ENCODE data around the gene WASF2.

The WASF2 gene

DNA sequence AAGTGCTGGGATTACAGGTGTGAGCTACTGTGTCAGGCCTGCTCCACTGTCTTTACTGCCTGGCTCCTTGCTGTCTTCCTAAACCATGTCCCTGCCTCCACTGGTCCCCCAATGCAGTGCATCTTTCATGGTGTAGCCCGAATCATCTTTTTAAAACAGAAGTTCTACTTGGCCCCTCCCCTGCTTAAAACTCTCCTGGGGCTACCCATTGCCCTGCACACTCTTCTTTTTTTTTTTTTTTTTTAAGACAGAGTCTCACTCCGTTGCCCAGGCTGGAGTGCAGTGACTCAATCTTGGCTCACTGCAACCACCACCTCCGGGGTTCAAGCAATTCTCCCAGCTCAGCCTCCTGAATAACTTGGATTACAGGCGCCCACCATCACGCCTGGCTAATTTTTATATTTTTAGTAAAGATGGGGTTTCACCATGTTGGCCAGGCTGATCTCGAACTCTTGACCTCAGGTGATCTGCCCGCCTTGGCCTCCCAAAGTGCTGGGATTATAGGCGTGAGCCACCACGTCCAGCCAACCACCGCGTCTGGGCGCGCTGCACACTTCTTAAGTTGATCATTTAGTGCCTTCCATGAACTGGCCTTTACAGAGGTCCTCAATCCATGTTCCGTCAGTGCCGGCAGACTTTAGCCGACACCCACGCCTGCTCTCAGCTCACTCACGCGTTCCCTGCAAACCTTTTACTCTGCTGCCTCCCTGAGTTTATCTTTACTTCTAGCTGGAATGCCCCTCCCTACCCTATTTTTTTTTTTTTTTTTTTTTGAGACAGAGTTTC, 117.8 kb downstream of the WASF2 start:
- DNase-seq: no peak

DNA sequence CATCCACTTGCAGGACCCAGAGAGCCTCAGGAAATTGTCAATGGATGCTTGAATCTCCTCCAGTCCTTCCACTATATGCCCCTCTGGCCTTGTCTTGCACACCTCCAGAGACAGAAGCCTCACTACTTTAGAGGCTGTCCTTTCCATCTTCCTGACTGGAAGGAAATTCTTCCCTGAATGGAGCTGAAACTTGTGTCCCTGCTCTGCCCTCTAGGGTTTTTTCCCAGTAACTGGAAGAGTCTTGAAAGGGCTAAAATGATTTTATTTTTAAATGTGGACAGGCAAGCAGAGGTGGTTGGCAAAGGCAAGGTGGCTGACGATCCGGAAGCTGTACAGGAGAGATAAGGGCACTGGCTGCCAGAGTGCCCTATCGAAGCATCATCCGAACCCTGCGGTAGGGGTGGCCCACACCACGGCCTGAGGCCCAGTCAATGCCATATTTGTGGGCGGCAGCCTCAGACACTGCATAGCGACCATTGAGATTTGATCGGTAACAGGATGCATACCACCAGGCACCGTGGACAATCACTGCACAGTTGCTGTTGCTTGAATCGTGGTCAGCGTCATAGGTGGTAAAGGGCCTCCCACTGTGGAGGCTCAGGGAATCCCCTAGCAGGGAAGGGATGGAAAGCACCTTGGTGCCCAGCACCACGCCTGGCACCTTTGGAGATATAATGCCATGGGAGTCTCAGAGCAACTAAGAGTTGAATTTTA, 120.9 kb downstream of the WASF2 start:
- peak; percentile 21 for DNase-seq

DNA sequence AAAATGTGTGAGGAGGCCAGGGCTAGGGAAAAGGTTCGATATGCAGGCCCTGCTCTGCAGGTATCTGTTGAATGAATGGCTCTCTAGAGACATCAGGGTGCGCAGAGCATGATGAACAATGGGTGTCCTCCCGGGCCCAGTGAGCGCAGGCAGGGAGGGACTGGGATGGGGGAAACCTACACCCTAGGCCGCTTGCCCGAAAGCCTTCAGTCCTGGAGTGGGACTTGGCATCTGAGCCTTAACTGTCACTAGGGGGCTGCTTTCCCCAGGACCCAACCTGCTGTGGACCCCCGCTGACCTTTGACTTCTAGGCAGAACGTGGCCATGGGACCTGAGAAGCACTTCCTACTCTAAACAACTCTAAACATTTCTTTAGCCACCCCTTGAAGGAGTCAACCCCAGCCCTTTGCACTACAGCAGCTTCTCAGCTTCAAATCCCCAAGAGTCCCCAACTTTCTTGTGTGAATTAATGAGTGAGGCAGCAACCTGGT, 122.8 kb downstream of the WASF2 start:
- DNase-seq: no peak

DNA sequence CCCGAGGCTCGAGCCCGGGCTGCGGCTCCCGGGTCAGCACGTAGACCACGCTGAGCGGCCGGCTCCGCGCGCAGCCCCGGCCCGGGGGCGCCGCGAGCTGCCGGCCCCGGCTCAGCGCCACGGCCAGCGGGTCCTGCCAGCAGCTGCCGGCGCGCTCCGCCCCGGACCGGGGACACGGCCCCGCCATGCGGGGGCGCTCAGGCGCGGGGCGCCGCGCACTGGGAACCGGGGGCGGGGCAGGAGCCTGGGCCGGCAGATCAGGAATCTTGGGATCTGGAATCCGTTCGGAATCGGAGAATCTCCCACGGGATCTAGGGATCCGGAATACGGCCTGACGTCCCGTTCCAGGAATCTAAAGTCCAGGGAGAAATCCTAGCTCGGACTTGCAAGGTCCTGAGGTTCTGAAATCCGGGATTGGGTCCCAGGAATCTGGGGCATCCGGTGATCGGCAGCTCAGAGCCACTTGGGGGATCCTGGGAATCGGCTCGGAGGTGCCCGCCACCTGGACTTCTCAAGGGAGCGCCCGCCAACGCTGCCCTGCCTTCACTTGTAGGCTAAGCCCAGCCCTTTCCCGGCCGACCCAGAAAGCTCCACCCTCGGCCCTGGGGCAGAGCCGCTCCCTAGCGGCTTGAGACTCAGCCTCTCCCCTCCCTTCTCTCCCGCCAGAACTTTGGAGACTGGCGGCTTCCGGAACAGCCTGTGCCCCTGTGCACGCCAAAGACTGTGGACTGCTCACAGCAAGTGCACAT, 123.4 kb downstream of the WASF2 start, which contains the start of gene MAP3K6:
TSS of gene MAP3K6 (minus strand) at position 551 of the 749 bp plus-strand sequence. CDS start at position 187, 364 bp downstream.
- peak; percentile 83 for DNase-seq

DNA sequence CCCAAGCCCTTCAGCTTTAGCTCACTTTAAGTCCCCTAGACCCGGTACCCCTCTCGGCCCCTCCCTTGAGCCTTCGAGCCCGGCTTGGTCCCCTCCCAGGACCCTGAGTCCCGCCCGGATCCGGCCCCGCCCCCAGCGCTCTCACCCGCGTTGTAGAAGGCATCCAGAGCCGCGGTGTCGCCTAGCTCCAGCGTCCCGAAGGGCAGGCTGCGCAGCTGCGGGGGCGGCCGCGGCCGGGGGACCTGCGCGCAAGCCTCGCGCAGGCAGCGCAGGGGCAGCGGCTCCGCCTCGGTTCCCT, 123.9 kb downstream of the WASF2 start:
- DNase-seq: peak; percentile 85

DNA sequence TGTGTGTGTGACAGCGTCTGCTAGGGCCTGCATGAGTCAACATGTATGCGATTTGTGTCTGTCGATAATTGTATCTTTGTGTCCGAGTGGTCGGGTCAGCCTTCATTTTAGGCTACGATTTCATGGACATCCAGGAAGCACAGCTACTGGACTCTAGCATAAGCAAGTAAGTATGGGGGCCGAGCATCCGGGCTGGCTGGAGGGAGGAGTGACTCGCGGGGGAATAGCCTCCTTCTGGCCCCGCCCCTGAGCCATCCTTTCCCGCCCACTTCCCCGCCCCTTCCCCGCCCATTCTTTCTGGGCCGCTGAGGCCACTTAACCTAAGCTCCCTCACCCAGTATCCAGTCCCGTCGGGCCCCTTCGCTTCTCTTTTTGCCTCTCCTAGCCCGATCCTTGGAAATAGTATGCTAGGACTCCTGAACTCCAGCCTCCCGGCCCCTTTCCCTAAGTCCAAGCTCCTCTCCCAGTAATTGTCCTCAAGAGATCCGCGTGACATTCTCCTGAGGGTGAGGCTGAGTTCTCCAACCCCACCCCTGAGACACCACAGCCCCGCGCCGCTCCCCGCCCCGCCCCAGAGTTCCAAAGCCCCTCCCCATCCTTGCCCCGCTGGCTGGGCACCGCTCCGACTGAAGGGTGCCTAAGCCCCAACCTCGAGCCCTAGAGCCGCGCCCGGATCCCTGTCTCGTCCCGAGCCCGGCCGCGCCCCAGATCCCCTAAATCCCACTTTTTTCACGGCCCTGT, 124.4 kb downstream of the WASF2 start:
- DNase-seq: peak; percentile 89

DNA sequence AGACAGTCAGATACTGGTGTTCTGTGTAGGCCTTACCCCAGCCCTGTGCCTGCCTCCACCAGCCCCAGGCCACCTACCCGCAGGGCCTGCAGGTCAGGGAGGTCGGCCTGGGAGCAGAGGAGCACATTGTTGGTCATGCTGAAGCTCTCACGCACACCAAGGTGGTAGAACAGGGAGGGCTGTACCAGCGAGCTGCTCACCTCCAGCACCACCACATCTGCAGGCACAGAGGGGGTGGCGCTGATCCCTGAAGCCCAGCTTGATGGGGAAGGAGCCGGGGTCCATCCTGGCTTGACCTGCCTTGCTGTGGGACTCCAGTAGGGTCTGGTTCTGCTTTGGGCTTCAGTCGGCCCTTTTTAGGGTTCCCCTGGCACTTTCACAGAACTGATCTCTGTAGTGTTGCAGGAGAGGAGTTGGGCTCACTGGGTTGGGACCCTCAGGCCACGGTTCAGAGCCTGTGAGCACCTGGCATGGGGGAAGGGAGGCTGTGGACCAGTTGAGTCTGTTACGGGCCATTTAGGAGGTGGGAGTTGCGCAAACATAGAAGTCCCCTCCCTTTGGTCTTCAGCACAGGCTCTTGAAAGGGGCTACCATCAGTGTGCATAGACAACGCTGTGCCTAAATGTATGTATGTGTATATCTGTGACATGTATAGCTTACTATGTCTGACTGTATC, 125.1 kb downstream of the WASF2 start:
- no peak for DNase-seq

DNA sequence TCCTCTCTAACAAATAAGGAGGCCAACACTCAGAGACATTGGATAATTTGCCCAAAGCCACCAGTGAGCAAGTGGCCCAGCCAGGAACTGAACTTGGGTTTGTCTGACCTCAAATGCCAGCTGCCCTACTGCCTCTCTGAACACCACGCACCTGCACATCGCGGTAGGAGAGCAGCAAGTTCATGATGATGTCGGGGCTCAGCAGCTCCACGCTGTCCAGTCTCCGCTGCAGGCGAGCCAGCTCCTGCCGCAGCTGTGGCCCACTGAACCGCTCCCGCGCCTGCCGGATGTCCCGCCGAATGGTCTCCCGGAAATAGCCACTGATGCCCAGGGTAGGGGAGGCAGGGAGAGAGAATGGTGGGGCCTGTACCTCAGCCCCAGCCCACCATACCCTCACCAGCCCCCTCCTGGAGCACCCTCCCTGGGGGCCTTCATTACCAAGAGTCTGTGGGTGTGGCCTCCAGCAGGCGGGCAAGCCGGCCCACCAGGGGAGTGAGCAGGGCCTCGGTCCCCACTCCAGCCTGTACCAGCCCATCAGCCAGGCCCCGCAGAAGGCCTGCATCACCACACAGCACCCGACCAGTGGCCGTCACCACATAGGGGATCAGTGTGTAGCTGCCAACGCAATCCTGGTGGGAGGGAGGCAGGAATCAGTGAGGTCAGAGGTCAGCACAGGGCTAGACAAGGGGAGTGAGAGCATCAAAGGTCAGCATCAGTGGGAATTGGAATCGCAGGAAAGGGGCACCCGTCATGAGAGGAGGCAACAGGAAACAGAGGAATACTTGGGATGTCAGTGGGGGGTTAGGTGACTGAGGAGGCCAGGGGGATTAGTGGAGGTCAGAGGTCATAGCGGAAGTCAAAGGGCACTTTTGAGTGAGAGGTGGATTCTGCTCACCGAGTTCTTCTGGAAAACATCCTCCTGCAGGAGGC, 125.9 kb downstream of the WASF2 start:
- DNase-seq: no peak

DNA sequence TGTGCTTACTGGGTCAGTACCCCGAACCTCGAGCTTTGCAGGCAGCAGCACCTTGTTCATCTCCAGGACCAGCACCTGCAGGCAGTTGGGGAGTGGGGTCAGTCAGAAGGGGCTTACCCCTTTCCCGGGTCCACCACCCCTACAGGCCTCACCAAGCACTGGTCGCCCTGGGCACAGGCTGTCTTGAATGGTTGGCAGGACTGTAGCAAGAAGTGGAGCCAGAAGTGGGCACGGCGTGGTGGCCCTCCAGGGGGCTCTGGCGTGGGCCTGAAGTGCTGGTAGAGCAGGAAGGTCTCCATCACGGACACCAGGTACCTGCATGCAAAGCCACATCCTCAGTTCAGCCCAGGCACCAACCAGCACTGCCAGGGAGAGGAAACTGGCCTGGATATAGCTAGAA, 128.4 kb downstream of the WASF2 start:
- no peak for DNase-seq

DNA sequence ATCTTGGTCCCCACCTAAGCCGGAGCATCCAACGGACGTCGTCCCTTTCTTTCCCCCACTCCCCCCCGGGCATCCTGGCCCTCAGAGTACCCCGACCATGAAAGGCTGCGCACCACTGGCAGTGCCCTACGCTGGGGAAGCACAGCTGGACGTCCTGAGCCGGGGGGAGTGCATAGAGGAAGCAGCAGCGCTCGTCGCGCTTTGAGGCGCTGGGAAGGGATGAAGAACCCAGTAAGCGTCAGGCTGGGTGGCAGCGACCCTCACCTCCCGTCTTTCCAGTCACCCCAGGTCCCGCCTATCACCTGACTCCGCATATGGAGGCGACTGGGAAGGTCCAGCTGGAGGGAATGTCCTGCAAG, 128.9 kb downstream of the WASF2 start:
- DNase-seq: no peak

DNA sequence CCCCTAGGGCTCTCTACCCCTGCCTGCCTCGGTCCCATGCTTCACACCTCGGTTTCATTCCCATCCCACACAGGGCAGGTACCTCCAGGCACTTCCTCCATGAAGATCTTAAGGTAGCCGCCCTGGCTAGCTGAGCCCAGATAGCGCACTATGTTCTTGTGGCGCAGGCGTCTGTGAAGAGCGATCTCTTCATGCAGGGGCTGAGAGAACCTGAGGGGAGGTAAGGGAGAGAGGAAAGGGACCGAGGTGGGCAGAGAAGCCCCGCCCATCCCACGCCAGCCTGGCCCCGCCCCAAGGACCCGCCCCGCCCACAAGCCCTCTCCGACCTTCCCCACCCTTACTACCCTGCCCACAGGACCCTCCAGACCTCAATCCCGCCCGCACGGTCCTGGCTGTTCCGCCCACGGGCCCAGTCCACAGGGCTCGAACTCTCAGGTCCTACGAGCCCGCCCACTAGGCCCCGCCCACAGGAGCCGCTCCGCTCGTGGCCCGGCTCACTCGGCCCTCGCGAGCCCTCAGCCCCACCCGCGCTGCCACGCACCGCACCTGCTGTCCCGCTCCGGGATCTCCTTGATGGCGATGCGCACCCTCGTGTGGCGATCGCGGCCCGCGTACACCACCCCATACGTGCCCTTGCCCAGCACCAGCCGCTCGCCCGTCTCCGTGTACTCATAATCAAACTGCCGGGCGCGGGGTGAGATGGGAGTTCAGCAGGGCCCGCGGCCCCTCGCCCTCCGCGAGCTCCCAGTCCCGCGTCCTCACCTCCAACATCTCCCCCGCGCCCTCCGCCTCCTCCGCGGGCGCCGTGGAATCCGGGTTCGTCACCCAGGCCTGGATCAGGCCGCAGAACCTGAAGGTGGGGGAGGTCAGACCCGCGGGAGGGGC, 129.6 kb downstream of the WASF2 start:
- DNase-seq: no peak

DNA sequence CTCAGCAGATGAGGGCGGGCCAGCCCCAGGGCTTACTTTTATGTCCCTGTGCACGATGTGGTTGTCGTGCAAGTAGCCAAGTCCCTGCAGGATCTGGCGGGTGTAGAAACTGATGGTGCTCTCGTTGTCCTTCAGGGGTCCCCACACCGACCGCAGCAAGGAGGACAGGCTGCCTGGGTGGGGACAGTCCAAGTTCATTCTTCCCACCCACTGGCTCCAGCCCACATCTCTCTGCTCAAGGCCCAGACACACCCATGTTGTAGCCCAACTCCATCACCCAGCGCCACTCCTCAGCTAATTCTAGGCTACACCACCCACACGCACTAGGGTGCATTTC, 130.2 kb downstream of the WASF2 start:
- DNase-seq: no peak

DNA sequence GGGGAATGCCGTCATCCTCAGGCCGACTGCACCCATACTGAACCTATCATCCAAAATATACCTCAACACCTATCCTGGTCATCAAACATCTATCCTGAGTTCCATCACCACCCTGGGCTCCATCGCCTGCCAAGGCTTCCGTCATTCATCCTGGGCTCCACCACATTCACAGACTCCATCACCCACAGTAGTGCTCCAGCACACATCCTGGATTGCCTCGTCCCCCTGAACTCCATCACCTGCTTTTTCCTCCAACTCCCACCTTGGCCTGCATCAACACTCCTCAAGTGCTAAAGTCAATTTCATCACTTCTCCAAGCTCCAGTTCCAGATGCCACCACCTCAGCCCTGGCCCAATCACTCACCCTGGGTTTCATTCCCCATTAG, 131.0 kb downstream of the WASF2 start:
- no peak for DNase-seq

DNA sequence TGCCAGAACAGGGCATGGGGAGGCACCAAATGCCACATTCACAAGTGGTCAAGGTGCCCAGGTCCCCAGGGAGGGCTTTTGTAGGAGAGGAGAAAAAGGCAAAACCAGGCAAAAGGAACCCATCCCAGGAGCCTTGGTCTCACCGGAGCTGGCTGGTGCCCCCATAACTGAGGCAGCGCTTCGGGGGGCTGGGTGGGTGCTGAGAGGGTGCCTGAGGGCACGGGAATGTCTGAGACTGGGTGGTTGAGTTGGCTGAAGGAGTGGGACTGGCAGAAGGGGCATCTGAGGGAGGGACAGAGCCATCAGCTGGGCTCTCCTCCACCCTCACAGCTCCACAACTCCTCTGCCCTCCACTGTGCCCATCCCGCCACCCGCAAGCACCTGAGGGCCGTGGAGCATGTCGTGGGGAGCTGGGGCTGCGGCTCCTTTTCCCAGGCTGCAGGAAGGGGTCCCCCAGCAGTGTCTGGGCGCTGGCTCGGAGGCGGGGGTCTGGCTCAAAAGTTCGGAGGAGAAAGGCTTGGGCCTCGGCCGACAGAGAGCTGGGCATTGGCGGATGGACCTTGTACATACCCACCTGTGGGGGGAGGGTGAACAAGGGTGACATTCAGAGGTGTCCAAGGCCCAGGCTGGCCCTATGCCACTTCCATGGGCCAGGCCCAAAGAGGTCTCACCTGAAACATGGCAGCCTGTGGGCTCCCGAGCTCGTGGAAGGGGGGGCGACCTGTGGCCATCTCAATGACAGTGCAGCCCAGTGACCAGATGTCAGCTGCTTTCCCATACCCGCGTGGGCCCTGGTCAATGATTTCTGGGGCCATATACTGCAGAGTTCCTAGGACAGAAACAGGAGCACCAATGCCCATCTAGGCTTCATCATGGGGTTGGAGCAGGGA, 131.7 kb downstream of the WASF2 start:
- DNase-seq: no peak

DNA sequence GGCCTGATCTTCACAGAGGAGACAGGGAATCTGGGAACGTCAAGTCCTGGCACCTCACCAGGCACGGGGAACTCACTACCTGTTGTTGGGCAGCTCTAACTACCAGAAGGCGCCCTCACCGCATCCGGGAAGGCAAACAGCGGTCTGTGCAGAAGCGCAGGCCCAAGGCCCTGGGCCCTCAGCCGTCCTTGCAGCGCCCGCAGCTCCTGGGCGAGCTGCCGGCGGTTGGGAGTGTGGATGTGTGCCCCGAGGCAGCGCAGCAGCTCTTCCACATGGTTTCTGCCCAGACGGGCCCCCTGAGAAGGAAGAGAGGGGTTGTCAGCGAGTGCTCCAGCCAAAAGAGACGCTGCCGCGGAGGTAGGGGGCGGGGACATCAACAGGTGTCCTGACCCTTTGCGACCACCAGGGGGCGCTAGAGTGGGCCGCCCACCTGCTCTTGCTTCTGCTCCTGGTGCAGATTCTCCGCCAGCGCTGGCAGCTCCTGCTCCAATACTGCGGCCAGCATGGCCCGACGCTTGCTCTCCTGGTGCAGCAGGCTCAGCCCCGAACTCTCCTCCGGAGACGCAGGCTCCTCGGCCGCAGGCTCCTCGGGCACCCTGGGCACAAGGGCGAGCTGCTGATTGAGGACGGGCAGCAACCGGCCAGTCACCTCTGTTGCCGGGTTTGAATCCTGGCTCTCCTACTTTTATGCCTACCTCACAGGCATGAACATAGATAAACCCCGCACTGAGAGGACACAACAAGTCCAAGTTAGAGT, 132.5 kb downstream of the WASF2 start:
- DNase-seq: peak; percentile 47

DNA sequence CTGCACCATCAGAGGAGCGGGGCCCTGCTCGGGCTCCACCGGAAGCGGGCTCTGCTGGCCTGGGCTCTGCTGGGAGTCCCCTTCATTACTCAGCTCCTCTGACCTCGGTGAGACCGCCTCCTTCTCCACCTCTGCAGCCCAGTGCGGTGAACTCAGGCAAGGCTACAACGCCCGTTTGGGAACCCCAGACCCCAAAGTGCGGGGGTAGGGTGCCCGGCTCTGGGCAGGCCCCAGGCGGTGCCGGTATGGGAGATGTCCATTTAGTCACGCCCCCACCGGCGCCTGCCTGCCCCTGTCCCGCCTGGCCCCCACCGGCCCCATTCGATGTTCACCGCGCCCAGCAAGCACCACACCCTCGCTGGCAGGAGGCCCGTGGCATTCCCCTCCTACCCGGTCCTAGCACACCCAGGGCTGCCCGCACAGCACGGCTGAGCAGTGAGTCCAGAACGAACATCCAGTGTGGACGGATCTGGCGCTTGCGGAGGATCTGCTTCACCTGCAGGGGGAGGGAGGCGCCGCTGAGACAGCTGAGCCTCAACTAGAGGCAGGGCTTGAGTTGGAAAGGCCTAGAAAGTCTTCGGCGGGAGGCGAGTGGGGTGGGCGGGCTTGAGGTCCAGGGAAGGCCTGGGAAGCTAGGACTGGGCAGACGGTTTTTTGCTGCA, 133.2 kb downstream of the WASF2 start:
- no peak for DNase-seq

DNA sequence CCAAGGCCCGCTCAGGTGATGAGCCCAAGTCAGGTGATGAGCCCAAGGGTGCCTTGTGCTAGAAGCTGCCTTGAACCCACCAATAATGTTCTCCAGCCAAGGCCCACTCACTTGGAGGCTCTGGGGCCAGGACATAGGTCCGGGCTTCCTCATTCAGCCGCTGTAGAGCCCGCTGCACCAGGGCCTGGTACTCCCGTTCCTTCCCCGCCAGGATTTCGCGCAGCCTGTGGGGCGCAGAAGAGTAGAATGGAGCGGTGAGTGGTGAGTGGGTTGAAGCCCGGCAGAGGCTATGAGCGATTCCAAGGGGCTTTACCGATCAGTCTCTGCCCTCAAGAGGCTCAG, 133.7 kb downstream of the WASF2 start:
- DNase-seq: no peak

DNA sequence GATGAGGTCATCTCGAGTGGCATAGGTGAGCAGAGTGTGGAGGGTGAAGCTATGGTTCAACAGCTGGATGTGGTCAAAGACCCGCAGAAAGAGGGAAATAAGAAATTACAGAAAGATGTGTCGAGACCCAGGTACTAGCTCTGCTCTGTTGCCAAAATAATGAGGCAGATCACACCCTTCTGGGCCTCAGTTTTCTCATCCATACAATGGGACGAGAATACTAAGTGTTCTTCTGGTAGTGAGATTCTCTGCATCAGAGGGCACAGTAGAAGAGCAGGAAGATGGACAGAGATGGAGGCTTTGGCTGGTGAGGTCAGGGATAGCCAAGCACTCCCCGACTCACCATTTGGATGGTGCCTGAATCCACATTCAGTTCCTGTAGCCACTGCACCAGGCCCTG, 134.3 kb downstream of the WASF2 start:
- DNase-seq: no peak

All from fibroblast of skin of back (primary cell).